Right lobe of liver (tissue), 6 donors: ENCODE measurements around the gene NKAIN2. TPM values are rescaled to one million over a fixed set of nuclear protein-coding genes. Genes with fewer than 3 reads are reported as not detected.

Experiments
- ATAC-seq, 4 donors: fragments of 200-7000 bp; cut with Tn5 transposase; one replicate each; pipeline ENCODE4 v1.9.1; 2020; ENCODE audit warnings: mild to moderate bottlenecking in 4 of 4, moderate library complexity in 4 of 4
- DNase-seq, 3 donors: peaks; one replicate each; pipeline ENCODE4 v3.0.0-alpha.2; 2020
- H3K27ac ChIP-seq, 3 donors: fragments of 200-600 bp; one replicate each; pipeline ENCODE4 v1.8.0; 2022
- H3K27me3 ChIP-seq, 2 donors: fragments of 200-600 bp; one replicate each; pipeline ENCODE4 v1.8.0; 2022
- H3K36me3 ChIP-seq, 4 donors: fragments of 200-600 bp; sonication (generic) in 1 of 4; one replicate each; pipeline versions ENCODE4 v1.5.1 to v1.8.0; 2017 to 2022; ENCODE audit warnings: control low read depth in 1 of 4
- H3K4me1 ChIP-seq, 4 donors: fragments of 200-600 bp; sonication (generic) in 1 of 4; one replicate each; pipeline versions ENCODE4 v1.5.1 to v1.8.0; 2017 to 2022; ENCODE audit warnings: control low read depth in 1 of 4
- H3K4me3 ChIP-seq, 3 donors: fragments of 200-600 bp; one replicate each; pipeline ENCODE4 v1.8.0; 2022
- H3K9me3 ChIP-seq, 4 donors: fragments of 200-600 bp; sonication (generic) in 1 of 4; one replicate each; pipeline versions ENCODE4 v1.5.1 to v1.8.0; 2017 to 2022; ENCODE audit warnings: control low read depth in 1 of 4
- POLR2A ChIP-seq: fragments of 450-650 bp; IDR thresholded peaks from one replicate; pipeline ENCODE4 v1.6.1; 2017; ENCODE audit warnings: antibody characterized with exemption, mild to moderate bottlenecking
- WGBS: methylation state at CpG from one replicate; pipeline ENCODE4 v1.1.6; 2018; ENCODE audit warnings: low coverage, low lambda C conversion rate; ENCODE audit not compliant: insufficient coverage; ENCODE audit errors: missing lambda C conversion rate; 5-methylcytosine and 5-hydroxymethylcytosine counted together
- intact Hi-C, 2 donors: fragments of 100-400 bp; cut with DNase I; formaldehyde crosslinking; loops; one replicate each; pipeline versions ENCODE4 v1.11.2 to v1.14.1; 2022
- total RNA-seq, 6 experiments: library from RNA; depleted of rRNA in 2 of 6; stranded (reverse); fragments of >200 nt in 2 of 6; fragmentation: NEBNext Ultra II Directional in 3 of 6; extraction: Animal tissue kit (Norgen Biotek cat#: 25700) in 3 of 6; gene quantifications; one replicate each; pipeline versions ENCODE4 v1.1.0 to v1.2.4, GENCODE V29; 2016 to 2023
- TF ChIP-seq, protein P1 (sequence below), 4 donors: fragments of 200-600 bp in 3 of 4; fragments of 450-650 bp in 1 of 4; IDR thresholded peaks; one replicate each; pipeline versions ENCODE4 v1.5.1 to v1.8.0; 2016 to 2022; ENCODE audit warnings: antibody characterized with exemption in 4 of 4, mild to moderate bottlenecking in 2 of 4
- donor health status: DM: no; HTN: yes; CAD: no.
- donor health status: DM: no; HTN: no; CAD: no.
- donor health status: DM: no; HTN: no; CAD: no.
- donor health status: DM: no; HTN: yes; CAD: no.
- donor health status: DM: no; HTN: yes; CAD: no.

Gene NKAIN2
- total RNA-seq, 6 experiments from 2014 or later, result 0.16 to 0.28 TPM; not detected in 4

DNA sequence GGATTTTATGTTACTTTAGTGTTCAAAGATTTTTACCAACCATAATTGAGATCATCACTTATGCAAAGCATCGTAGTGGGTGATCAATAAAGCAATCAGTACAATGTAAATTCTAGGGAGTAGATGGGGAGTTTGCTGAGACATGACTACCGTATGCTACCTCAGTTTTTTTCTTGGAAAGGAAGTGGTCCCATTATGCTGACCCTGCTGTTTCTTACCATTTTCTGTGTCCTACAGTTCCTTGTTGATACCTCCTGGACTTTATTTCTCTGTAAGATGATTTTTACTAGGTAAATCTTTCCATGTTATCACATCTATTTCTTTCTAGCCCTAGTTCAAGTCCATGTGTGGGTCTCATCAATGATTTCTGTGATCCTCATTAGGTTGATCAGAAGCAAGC is 19.3 kb upstream of the NKAIN2 start:
- Histone ChIP-seq H3K9me3 (no peaks in the 10 kb centered on the region), H3K4me3 (no peak overlapping the region), H3K27ac (no peak overlapping the region), H3K27me3 (no peaks in the 10 kb centered on the region), H3K4me1 (no peaks in the 10 kb centered on the region), H3K36me3 (no peaks in the 10 kb centered on the region)
- 35% methylated on average over 2 of the region's 2 CpGs for WGBS
- ATAC-seq (no peak), DNase-seq (no peak)
- TF ChIP-seq, protein P1, sequence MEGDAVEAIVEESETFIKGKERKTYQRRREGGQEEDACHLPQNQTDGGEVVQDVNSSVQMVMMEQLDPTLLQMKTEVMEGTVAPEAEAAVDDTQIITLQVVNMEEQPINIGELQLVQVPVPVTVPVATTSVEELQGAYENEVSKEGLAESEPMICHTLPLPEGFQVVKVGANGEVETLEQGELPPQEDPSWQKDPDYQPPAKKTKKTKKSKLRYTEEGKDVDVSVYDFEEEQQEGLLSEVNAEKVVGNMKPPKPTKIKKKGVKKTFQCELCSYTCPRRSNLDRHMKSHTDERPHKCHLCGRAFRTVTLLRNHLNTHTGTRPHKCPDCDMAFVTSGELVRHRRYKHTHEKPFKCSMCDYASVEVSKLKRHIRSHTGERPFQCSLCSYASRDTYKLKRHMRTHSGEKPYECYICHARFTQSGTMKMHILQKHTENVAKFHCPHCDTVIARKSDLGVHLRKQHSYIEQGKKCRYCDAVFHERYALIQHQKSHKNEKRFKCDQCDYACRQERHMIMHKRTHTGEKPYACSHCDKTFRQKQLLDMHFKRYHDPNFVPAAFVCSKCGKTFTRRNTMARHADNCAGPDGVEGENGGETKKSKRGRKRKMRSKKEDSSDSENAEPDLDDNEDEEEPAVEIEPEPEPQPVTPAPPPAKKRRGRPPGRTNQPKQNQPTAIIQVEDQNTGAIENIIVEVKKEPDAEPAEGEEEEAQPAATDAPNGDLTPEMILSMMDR (IDR thresholded peaks at IDR 0.05), result no peak
- TF ChIP-seq POLR2A, result no peak
- intact Hi-C loops, result no loop called here

DNA sequence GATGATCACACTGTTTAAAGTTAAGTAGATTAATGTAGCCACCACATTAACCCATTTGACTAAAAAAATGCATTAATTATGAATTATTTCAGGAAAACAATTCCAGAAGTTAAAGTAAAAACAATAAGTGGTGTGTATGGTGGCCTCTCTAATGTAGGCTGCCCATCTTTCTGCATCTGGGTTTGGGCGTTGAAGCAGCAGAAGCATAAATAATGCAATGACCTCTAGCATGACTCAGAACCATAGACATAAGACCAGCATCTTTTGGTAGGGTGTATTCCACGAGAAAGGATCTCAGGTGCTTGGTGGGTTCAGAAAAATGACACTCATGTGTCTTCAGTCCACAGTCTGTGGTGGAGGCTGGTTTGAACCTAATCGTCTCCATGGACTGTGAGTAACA is 18.6 kb upstream of the NKAIN2 start:
- Histone ChIP-seq H3K4me1 (no peaks in the 10 kb centered on the region), H3K27ac (no peak overlapping the region), H3K36me3 (no peaks in the 10 kb centered on the region), H3K9me3 (no peaks in the 10 kb centered on the region), H3K27me3 (no peaks in the 10 kb centered on the region), H3K4me3 (no peak overlapping the region)
- ATAC-seq, result no peak
- intact Hi-C loops, result no loop called here
- no peak for TF ChIP-seq POLR2A
- TF ChIP-seq, protein P1 (IDR thresholded peaks at IDR 0.05), result no peak
- WGBS, result 36% methylated on average over 2 of the region's 3 CpGs
- no peak for DNase-seq

DNA sequence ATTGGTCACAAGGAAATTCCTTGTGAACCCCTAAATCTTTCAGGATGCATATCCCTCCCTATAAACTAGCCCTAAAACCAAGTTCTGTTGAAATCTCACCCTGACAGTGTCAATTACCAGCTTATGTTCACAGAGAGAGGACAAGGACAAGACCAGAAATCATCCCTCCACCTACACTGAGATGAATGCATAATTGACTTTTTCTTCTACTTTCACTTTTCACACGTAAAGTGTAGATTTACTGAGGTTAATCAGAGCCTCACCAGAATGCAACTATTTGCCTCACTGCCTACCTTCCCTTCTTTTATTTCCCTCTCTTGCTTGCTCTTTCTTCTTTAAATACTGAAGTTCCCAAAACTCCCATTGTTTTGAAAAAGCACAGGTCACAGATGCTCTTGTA is 15.3 kb upstream of the NKAIN2 start:
- Histone ChIP-seq H3K27me3 (no peaks in the 10 kb centered on the region), H3K4me1 (no peaks in the 10 kb centered on the region), H3K9me3 (no peaks in the 10 kb centered on the region), H3K27ac (no peak overlapping the region), H3K36me3 (no peaks in the 10 kb centered on the region), H3K4me3 (no peak overlapping the region)
- 53% methylated on average over 1 of the region's 1 CpG for WGBS
- intact Hi-C loops, result no loop called here
- ATAC-seq (no peak), DNase-seq (no peak)
- TF ChIP-seq POLR2A, result no peak
- TF ChIP-seq, protein P1 (IDR thresholded peaks at IDR 0.05), result no peak

DNA sequence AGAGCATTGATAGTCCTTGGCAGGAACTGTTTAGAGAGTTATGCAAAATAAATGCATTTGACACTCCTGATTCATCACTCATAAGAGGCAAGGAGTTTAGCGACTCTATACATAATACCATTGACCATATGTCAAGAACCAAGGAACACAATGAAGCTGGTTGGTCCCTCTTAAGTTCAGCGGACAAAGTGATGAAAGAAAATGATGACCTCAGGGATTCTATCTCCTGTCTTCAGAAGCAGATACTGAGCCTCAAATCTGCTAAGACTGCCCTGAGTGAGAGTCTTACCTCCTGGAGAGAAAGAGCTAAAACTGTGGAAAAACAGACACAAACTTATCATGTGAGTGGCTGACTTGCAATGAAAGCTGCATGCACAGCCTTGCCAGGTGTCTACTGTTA is 9.5 kb upstream of the NKAIN2 start:
- no peaks in the 10 kb centered on the region for H3K4me1 ChIP-seq
- no peak for ATAC-seq

DNA sequence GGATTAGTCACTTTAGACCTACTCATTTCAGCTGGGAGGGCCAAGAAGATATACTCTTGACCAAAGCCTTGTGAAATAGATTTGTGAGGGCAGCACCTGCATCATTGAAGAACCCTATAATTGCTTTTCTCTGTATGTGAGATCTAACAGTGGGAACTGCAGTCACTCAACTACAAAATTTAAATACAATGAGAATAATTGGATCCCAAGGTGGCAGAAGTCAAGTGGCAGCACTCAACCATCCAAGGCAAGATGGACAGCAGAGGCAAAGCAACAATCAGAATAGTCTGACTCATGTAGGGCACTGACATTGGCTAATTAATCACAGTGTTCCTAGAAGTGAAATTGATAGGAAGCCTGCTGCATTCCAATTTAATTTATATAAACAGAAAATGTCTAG is 8.9 kb upstream of the NKAIN2 start:
- ATAC-seq (no peak), DNase-seq (no peak)
- no peaks in the 10 kb centered on the region for H3K9me3 ChIP-seq
- H3K4me1 ChIP-seq, result no peaks in the 10 kb centered on the region
- no peak overlapping the region for H3K4me3 ChIP-seq
- TF ChIP-seq POLR2A, result no peak
- TF ChIP-seq, protein P1 (IDR thresholded peaks at IDR 0.05), result no peak
- intact Hi-C loops, result no loop called here
- H3K36me3 ChIP-seq, result no peaks in the 10 kb centered on the region
- H3K27ac ChIP-seq, result no peak overlapping the region
- H3K27me3 ChIP-seq, result no peaks in the 10 kb centered on the region

More for the DNA sequence above, 9.5 kb upstream of the NKAIN2 start:
- Histone ChIP-seq H3K27ac (no peak overlapping the region), H3K9me3 (no peaks in the 10 kb centered on the region), H3K36me3 (no peaks in the 10 kb centered on the region), H3K27me3 (no peaks in the 10 kb centered on the region), H3K4me3 (no peak overlapping the region)
- WGBS, result 100% methylated on average over 2 of the region's 2 CpGs
- TF ChIP-seq, protein P1 (IDR thresholded peaks at IDR 0.05), result no peak
- no peak for DNase-seq
- intact Hi-C loops, result no loop called here
